Upper lobe of left lung (tissue), 4 donors: ENCODE measurements around the gene BGN.

Source experiments
- CTCF ChIP-seq, 6 experiments: fragments of 450-650 bp in 4 of 6; fragments of 200-600 bp in 2 of 6; sonication (generic) in 2 of 6; IDR thresholded peaks; one replicate each; pipeline ENCODE4 v1.5.1; 2016 to 2019; ENCODE audit warnings: antibody characterized with exemption in 6 of 6
- EP300 ChIP-seq, 4 donors: sonication (generic); formaldehyde crosslinking; IDR thresholded peaks; one replicate each; pipeline ENCODE4 v1.5.1; 2017; ENCODE audit warnings: antibody characterized with exemption in 4 of 4, control low read depth in 2 of 4

- TF ChIP-seq EP300 (IDR thresholded peaks at IDR 0.05) (no peak), CTCF (IDR thresholded peaks at IDR 0.05) (no peak)
These were observed 45.2 kb upstream of the BGN start for GRCh38 chrX:153449368-153450113.
